AG08396 (cell line): ENCODE results near the gene UCHL5.
A peak's percentile ranks its signal among the peaks of the same experiment; 100 is the strongest.
"Not testable (repeated sequence)": the region's sequence is repeated elsewhere in the genome, so short reads cannot be mapped to it uniquely, and the experiment has no call there.

Experiments
- DNase-seq: peaks from one replicate; pipeline ENCODE4 v3.0.0; 2012; ENCODE audit warnings: low spot score, mixed read lengths

The UCHL5 gene

GRCh38 chr1:193062698-193063463 lies 3.7 kb upstream of the UCHL5 start:
- no peak for DNase-seq

DNA sequence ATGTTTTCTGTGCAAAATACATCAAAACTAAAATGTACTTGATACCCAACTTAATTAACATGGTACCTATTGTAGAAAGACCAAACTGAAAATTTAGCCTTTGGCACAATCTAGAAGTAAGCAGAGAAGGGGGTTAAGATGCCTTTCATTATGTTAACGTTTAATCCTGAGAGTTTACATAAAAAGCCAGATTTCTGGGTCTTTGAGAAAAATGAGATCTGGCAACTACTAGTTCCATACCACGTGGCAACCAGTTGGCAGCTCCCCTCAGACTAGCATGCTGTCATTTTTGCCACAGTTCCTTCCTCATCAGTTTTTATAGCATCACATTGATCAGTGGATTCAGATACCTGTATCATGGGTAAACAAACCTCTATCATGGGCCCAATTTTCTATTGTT lies 1.8 kb upstream of the UCHL5 start:
- DNase-seq, result peak; percentile 22

- DNase-seq, result no peak
Measured at GRCh38 chr1:193060406-193060805, 1.2 kb upstream of the UCHL5 start.

DNA sequence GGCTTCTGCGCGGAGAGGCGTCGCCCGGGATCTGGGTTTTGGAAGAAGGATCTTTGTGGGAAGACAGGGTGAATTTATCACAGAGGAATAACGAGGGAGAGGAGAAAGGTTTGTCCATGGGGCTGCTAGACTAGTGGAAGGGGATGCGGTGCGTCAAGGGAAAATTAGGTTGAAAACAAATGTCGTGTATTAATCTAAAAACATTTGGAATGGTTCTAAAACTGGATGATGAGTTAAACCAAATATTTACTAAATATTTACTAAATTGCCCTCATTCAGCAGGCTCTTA lies 899 bp upstream of the UCHL5 start:
- DNase-seq, result no peak

DNA sequence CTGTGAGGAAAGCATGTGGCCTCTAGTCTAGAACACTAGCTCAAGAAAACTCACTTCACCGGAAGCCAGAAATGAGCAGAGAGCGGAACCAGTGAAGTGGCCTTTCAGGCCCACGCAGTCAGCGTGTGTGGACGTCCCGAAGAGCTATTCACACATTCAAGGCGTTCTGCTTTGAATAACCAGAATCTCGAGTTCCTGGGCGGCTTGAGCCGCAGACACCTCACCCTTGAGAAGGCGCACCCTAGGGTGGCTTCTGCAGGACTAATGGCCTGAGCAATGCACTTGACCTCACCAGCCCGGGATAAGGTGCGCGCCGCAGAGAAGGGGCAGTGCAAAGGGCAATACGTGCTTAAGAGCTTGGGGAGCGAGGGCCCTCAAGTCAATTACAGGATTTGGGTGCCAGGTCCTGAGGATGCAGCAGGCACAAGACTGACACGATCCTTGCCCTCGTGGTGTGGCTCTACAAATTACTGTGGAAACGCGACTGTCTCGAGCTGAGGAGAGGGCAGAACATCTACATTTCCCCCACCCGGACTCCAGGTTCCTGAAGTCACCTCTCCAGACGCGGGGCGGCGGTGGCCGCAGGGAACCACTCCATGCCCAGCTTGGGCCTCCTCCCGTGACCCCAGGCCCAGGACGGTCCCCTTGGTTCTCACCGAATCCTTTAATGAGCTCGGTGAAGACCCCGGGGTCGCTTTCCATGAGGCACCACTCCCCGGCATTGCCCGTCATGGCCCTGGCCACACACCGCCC lies 455 bp downstream of the UCHL5 start:
- peak; percentile 5 for DNase-seq

GRCh38 chr1:193054169-193054675 lies 4.9 kb downstream of the UCHL5 start:
- no peak for DNase-seq

GRCh38 chr1:193048913-193049312 lies 10.2 kb downstream of the UCHL5 start:
- DNase-seq, result not testable (repeated sequence)

GRCh38 chr1:193042766-193043691 lies 16.1 kb downstream of the UCHL5 start:
- DNase-seq, result no peak

- no peak for DNase-seq
Measured at GRCh38 chr1:193040011-193040410, 19.1 kb downstream of the UCHL5 start.

DNA sequence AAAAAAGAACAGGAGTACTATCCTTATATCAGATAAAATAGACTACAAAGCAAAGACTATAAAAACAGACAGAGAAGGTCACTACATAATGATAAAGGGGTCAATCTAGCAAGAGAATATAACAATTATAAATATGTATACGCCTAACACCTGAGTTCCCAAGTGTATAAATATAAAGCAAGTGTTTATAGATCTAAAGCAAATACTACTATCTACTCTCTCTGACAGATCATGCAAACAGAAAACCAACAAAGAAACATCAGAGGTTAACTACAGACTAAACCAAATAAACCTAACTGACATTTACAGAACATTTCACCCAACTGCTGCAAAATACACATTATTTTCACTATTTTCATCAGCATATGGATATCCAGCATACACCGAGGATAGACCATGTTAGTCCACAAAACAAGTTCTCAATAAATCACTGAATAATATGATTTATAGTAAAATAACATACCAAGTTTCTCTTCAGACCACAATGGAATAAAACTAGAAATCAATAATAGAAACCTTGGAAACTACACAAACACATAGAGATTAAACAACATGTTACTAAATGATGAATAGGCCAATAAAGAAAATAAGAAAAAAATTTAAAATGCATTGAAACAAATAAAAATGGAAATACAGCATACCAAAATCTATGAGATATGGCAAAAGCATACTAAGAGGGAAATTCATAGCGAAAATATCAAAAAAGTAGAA lies 22.7 kb downstream of the UCHL5 start:
- no peak for DNase-seq

DNA sequence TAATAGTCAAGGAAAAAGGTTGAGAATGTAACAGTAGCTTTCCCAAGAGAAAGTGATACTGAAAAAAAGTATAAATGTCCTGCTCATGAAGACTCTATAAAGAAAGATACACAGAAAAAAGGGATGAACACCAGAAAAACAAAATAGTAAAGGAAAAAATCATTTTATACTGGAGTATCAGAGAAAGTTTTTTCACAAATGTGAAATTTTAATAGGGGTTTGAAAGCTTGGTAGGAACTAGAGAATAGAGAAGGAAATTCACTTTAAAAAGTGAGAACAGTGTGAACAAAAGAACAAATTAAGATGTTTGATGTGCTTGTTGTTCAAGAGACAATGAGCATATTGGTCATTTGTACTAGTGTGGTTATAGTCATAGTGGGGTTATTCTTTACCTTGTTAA lies 25.6 kb downstream of the UCHL5 start:
- no peak for DNase-seq

GRCh38 chr1:193032643-193033427 lies 26.3 kb downstream of the UCHL5 start:
- not testable (repeated sequence) for DNase-seq

GRCh38 chr1:193031431-193031830 lies 27.7 kb downstream of the UCHL5 start:
- DNase-seq, result no peak

DNA sequence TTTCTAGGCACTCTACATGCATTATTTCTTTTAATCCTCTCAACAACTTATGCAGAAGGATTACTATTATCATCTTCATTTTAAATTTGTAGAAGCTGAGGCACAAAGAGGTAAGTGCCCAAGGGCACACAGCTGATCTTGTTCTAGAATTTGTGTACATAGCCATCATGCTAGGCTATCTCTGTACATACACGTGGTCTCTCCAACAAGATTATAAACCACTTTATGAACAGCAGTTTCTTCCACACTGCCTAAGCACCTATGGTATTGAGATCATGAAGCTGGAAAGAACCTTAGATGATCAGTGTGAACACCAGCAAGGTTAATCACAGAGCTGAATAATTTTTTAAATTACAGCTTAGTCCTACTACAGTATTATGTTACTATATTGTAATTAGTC lies 28.9 kb downstream of the UCHL5 start:
- DNase-seq, result no peak

- DNase-seq, result no peak
Measured at GRCh38 chr1:193025218-193025617, 33.9 kb downstream of the UCHL5 start.

DNA sequence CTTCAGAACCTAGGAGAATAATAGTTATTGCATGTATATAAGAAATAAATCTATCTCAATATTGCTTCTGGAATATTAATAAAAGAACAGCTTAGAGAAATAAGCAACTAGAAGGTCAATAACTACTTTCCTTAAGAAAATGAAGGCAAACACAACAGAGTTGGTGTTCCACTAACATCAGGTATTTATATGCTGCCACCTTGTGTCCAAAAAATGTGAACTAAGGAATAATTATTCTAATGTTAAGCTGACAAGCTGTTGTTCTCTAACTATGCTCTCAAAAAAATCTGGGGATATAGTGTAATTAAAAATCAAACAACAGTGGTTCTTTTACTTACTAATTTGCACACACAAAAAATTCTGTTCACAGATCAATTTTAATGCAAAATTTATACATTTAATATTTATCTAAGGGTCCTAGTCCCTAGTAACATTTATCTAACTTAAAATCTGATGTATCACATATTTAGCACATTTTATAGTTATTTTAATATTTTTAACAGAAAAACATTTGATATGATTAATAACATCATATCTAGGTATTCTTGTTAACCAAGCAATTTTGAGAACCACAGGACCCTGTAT lies 39.6 kb downstream of the UCHL5 start:
- peak; percentile 19 for DNase-seq

DNA sequence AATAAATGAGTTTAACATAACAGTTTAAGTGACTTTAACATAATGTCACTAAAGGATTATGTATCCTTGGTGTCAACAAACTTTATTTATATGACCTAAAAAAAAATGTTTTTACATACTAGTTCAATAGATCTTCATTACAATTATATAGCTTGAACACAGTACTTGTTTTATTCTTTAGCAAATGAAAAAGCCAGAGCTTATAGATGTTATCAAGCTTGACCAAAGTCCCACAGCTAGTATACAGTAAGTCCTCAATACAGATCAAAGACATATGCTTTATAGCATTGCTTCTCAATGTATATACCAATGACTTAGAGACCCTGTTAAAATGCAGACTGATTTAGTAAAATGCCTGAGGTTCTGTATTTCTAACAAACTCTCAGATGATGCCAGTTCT lies 42.4 kb downstream of the UCHL5 start:
- DNase-seq, result no peak

GRCh38 chr1:193014400-193014799 lies 44.8 kb downstream of the UCHL5 start:
- no peak for DNase-seq

DNA sequence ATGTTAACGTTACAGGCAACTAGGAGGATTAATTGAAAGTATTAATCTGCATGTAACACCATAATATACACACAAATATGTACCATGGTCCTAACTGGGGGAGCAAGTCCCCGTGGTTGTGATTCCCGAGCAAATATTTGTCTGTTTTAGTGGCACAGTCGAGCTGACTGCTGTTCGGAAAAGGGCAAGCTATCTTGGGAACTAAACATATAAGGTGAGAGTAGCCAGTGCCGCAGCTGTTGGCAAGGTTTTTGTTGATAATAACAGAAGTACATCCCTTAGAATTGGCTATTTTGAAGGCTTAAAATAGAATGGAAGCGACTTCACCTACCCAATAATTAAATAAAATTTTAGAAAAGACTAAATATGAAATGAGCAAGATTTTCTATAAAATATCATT lies 45.5 kb downstream of the UCHL5 start:
- DNase-seq, result no peak

GRCh38 chr1:193013005-193013404 lies 46.2 kb downstream of the UCHL5 start:
- DNase-seq, result peak; percentile 12

GRCh38 chr1:193011406-193011805 lies 47.8 kb downstream of the UCHL5 start:
- no peak for DNase-seq
